ENCODE measurements around the gene RIF1. TPM values are rescaled to one million over a fixed set of nuclear protein-coding genes. Genes with fewer than 3 reads are reported as not detected.

Gene RIF1, protein sequence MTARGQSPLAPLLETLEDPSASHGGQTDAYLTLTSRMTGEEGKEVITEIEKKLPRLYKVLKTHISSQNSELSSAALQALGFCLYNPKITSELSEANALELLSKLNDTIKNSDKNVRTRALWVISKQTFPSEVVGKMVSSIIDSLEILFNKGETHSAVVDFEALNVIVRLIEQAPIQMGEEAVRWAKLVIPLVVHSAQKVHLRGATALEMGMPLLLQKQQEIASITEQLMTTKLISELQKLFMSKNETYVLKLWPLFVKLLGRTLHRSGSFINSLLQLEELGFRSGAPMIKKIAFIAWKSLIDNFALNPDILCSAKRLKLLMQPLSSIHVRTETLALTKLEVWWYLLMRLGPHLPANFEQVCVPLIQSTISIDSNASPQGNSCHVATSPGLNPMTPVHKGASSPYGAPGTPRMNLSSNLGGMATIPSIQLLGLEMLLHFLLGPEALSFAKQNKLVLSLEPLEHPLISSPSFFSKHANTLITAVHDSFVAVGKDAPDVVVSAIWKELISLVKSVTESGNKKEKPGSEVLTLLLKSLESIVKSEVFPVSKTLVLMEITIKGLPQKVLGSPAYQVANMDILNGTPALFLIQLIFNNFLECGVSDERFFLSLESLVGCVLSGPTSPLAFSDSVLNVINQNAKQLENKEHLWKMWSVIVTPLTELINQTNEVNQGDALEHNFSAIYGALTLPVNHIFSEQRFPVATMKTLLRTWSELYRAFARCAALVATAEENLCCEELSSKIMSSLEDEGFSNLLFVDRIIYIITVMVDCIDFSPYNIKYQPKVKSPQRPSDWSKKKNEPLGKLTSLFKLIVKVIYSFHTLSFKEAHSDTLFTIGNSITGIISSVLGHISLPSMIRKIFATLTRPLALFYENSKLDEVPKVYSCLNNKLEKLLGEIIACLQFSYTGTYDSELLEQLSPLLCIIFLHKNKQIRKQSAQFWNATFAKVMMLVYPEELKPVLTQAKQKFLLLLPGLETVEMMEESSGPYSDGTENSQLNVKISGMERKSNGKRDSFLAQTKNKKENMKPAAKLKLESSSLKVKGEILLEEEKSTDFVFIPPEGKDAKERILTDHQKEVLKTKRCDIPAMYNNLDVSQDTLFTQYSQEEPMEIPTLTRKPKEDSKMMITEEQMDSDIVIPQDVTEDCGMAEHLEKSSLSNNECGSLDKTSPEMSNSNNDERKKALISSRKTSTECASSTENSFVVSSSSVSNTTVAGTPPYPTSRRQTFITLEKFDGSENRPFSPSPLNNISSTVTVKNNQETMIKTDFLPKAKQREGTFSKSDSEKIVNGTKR (N-terminal part only)
- total RNA-seq: 15.3 and 15.9 TPM in 2 replicates

DNA sequence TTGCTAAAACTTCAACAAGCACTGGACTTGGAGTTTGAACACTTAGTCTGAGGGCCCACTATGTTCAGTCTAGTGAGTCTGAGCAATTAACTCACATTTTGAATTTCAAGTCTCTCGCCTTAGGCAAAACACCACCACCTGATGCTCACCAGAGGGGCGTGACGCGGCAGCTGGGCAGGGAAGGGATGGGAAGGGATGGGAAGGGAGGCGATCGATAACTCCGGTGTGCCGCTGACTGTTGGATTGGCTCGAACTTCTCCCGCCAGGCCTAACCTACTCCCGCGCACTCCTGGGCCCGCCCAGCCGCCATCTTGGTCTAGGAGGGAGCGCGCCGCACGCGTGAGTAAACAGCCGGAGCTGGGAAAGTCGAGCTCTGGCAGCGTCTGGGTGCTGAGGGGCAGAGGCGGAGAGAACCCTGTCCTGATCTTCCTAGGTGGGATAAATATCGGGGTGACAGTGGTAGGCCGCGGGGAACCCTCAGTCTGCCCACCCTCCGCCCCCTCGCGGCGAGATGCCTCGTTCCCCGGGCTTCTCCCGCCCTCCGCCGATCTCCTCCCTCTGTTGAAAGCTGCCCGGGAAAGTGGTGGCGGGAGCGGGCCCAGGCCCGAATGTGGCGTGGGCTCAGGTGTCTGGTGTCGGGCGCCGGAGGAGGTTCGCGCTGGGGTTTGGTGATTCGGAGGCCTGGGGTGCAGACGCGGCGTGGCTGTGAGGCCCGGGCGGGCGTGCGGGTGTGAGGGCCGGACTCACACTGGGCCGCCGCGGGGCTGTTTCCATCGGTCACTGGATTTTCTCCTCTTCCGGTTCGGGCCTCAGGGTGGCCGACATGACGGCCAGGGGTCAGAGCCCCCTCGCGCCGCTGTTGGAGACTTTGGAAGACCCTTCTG lies at the start of gene RIF1:
Gene RIF1, plus strand, starts transcription at position 302 of the 884 bp plus-strand sequence. Its CDS starts 522 bp downstream, at position 824.

Other genes with a start within 250 kb of the RIF1 start
- 3.1 and 4.2 TPM in 2 replicates for gene RBM43, start 148.0 kb upstream of the RIF1 start, total RNA-seq
- 10.7 and 17.7 TPM in 2 replicates for gene NMI, start 120.2 kb upstream of the RIF1 start, total RNA-seq
- gene TNFAIP6, start 52.3 kb upstream of the RIF1 start, total RNA-seq: 7.4 and 8.1 TPM in 2 replicates

Data from bronchus fibroblast of lung (primary cell).